Measurements from ENCODE around the gene CSNK1G3. TPM values are rescaled to one million over a fixed set of nuclear protein-coding genes. Genes with fewer than 3 reads are reported as not detected.
"Not testable (repeated sequence)": the region's sequence is repeated elsewhere in the genome, so short reads cannot be mapped to it uniquely, and the experiment has no call there.

The CSNK1G3 gene
- total RNA-seq, 2 experiments from 2014 or later: 26.3 to 33.4 TPM

DNA sequence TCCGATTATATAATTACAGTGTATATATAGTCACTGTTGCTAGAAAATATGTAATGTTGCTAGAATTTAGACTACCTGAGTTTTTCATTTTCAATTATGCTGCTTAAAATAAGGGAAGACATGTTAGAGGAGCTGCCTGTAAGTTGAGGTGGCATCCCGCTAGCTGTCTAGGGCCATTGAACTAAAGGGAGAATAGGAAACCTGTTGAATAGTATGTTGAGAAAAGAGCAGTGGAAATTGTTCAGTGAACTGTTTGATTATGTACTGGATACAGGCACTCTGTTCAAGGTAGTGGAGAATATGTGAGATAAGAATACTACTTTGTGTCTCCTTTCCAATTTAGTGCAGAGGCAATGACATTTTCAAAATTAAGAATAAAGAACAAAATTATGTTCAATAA is 89.6 kb downstream of the CSNK1G3 start:
- CTCF ChIA-PET: no interaction called here
- peaks cover 26% of the 10 kb centered on the region for H3K36me3 Mint-ChIP-seq
- no peak for ATAC-seq
- peaks cover 2% of the 10 kb centered on the region for H3K4me1 Mint-ChIP-seq
- DNase-seq: no peak
- H3K27me3 Mint-ChIP-seq: no peaks in the 10 kb centered on the region
- no peak overlapping the region for H3K4me3 Mint-ChIP-seq
- no peaks in the 10 kb centered on the region for H3K9me3 Mint-ChIP-seq (ENCODE audit: low read depth)
- H3K27ac Mint-ChIP-seq: no peak overlapping the region

- Mint-ChIP-seq H3K27me3 (no peaks in the 10 kb centered on the region), H3K4me3 (no peak overlapping the region), H3K27ac (no peak overlapping the region), H3K36me3 (peaks cover 15% of the 10 kb centered on the region), H3K4me1 (peaks cover 18% of the 10 kb centered on the region), H3K9me3 (ENCODE audit: low read depth) (no peaks in the 10 kb centered on the region)
- ATAC-seq (no peak), DNase-seq (no peak)
- CTCF ChIA-PET: interaction anchor here (0.8 kb wide), 1 partner anchor 182 kb away, joined by 3 read pairs; the partner anchor contains the start of gene CEP120
Observed at GRCh38 chr5:123605822-123606221, 93.8 kb downstream of the CSNK1G3 start.

DNA sequence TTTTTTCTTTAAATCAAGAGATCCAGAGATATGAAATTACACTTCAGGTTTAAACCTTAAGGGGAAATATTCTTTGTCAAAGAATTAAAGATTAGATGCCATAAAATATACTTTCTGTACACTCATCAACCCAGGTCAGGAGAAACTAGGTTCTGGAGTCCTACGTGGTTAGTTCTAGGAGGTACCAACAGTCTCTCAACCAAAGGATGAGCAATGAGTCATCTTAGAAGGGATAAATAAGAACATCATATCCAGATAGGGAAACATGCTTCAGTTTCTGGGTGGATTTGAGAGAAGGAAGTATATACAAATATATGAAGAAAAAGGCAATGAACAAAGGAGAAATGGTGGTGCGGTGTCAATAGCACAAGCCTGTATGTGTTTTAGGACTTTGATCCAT is 98.2 kb downstream of the CSNK1G3 start:
- Mint-ChIP-seq H3K9me3 (ENCODE audit: low read depth) (no peaks in the 10 kb centered on the region), H3K4me1 (peaks cover 19% of the 10 kb centered on the region), H3K36me3 (peaks cover 8% of the 10 kb centered on the region), H3K27ac (no peak overlapping the region), H3K27me3 (no peaks in the 10 kb centered on the region), H3K4me3 (no peak overlapping the region)
- no peak for DNase-seq
- CTCF ChIA-PET: interaction anchor here (0.8 to 2.1 kb wide), 12 partner anchors 13 to 266 kb away, joined by 3 to 11 read pairs (median 3); partner anchors contain the start of gene CEP120
- ATAC-seq: no peak

DNA sequence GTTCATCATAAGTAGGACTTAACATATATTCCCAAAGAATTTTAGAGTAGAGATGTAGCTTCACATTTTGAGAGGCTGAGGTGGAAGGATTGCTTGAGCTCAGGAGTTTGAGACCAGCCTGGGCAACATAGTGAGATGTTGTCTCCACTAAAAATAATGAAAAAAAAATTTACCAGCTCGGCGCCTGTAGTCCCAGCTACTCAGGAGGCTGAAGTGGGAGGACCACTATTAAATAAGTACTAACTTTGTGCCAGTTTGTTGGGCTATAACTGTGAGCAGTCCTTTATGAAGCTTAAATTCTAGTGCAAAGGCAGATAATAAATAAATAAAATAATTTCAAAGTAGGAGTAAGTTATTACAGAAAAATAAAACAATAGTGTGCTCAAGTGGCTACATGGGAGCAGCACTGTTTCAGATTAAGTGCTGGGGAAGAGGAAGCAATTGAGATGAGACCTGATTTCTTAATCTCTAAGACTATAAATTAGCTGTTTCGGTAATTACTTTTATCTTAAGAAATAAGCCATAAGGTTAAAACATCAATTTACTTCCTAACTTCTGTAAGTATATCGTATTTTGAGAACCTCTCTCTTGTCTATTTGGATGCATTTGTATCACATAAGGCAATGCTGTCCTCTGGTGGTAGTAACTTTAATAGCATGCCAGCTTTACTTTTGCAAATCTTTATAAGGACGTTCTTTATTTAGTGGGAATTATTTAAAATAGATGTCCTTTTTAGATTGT is 98.9 kb downstream of the CSNK1G3 start:
- H3K4me1 Mint-ChIP-seq: peaks cover 17% of the 10 kb centered on the region
- H3K4me3 Mint-ChIP-seq: no peak overlapping the region
- H3K36me3 Mint-ChIP-seq: peaks cover 9% of the 10 kb centered on the region
- ATAC-seq: peak; percentile 45
- CTCF ChIA-PET: interaction anchor here (0.6 to 2.1 kb wide), 13 partner anchors 12 to 266 kb away, joined by 3 to 11 read pairs (median 3); partner anchors contain the start of gene CEP120
- no peaks in the 10 kb centered on the region for H3K27me3 Mint-ChIP-seq
- no peak for DNase-seq
- no peaks in the 10 kb centered on the region for H3K9me3 Mint-ChIP-seq (ENCODE audit: low read depth)
- no peak overlapping the region for H3K27ac Mint-ChIP-seq

- peaks cover 17% of the 10 kb centered on the region for H3K4me1 Mint-ChIP-seq
- CTCF ChIA-PET: interaction anchor here (0.6 to 2.1 kb wide), 9 partner anchors 12 to 245 kb away, joined by 3 to 11 read pairs (median 3); partner anchors contain the start of gene CEP120
Observed at GRCh38 chr5:123611406-123611709, 99.4 kb downstream of the CSNK1G3 start.

GRCh38 chr5:123617561-123617960 is 105.6 kb downstream of the CSNK1G3 start:
- DNase-seq (no peak), ATAC-seq (no peak)
- Mint-ChIP-seq H3K27me3 (no peaks in the 10 kb centered on the region), H3K4me1 (no peaks in the 10 kb centered on the region), H3K9me3 (ENCODE audit: low read depth) (no peaks in the 10 kb centered on the region), H3K4me3 (no peak overlapping the region), H3K27ac (no peak overlapping the region), H3K36me3 (peaks cover 18% of the 10 kb centered on the region)
- CTCF ChIA-PET: no interaction called here

More at GRCh38 chr5:123611406-123611709, 99.4 kb downstream of the CSNK1G3 start:
- Mint-ChIP-seq H3K27ac (no peak overlapping the region), H3K27me3 (no peaks in the 10 kb centered on the region), H3K9me3 (ENCODE audit: low read depth) (no peaks in the 10 kb centered on the region), H3K4me3 (no peak overlapping the region), H3K36me3 (peaks cover 9% of the 10 kb centered on the region)
- ATAC-seq (no peak), DNase-seq (no peak)

DNA sequence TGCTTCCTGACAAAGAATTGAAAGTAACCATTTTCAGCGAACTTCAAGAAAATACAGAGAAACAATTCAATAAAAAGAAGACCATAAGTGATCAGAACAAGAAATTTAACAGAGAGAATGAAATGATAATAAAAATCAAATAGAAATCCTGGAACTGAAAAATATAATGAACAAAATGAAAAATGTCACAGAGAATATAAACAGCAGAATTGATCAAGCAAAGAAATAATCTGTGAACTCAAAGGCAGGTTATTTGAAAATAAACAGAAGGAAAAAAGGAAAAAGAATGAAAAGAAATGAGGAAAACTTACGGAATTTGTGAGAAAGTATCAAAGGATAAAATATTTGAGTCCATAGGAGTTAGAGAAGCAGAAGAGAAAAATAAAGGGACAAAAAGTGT is 114.1 kb downstream of the CSNK1G3 start:
- ATAC-seq (no peak), DNase-seq (no peak)
- CTCF ChIA-PET: no interaction called here
- Mint-ChIP-seq H3K4me3 (no peak overlapping the region), H3K36me3 (peaks cover 5% of the 10 kb centered on the region), H3K9me3 (ENCODE audit: low read depth) (peaks cover 22% of the 10 kb centered on the region), H3K27me3 (no peaks in the 10 kb centered on the region), H3K4me1 (no peaks in the 10 kb centered on the region), H3K27ac (no peak overlapping the region)

DNA sequence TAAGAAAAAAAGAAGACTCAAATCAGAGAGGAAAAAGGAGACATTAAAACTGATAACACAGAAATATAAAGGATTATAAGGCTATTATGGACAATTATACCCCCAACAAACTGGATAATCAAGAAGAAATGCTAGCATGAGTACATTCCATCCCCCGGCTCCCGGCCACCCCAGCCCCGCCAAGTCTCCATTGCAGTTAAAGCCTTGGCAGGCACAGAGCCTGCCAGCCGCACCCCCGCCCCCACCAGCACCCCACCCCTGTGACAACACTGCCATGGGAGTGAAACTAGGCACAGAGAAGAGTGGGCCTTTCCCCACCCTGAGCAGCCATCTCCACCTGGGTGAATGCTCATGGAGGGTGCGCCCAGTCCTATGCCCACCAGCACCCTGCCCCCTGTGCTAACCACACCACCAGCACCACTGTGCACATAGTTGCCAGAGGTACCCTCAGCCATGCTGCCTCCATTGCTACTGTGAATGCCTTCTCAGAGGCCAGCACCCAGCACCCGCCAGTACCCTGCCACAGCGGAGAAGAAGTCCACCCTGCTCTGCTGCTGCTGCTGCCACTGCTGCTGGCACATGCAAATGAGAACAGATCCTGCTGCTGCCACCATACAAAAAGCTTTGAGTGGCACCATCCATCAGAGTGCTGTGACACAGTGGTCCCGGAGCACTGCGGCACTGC is 117.0 kb downstream of the CSNK1G3 start:
- Mint-ChIP-seq H3K36me3 (peaks cover 5% of the 10 kb centered on the region), H3K4me1 (no peaks in the 10 kb centered on the region), H3K4me3 (no peak overlapping the region), H3K9me3 (ENCODE audit: low read depth) (peaks cover 19% of the 10 kb centered on the region), H3K27ac (no peak overlapping the region), H3K27me3 (no peaks in the 10 kb centered on the region)
- CTCF ChIA-PET: no interaction called here
- ATAC-seq (no peak), DNase-seq (no peak)

DNA sequence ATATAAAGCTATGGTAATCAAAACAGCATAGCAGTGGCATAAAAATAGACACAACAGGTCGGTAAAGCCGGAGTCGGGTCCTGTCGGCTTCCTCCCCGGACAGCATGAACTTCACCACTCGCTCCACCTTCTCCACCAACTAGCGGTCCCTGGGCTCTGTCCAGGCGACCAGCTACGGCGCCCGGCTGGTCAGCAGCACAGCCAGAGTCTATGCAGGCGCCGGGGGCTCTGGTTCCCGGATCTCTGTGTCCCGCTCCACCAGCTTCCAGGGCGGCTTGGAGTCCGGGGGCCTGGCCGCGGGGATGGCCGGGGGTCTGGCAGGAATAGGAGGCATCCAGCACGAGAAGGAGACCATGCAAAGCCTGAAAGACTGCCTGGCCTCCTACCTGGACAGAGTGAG is 124.0 kb downstream of the CSNK1G3 start:
- Mint-ChIP-seq H3K9me3 (ENCODE audit: low read depth) (peaks cover 5% of the 10 kb centered on the region), H3K27me3 (peaks cover 3% of the 10 kb centered on the region), H3K36me3 (no peaks in the 10 kb centered on the region), H3K4me1 (no peaks in the 10 kb centered on the region), H3K27ac (no peak overlapping the region), H3K4me3 (no peak overlapping the region)
- ATAC-seq: no peak
- CTCF ChIA-PET: no interaction called here
- no peak for DNase-seq

GRCh38 chr5:123637028-123637427 is 125.1 kb downstream of the CSNK1G3 start:
- CTCF ChIA-PET; H3K4me3 Mint-ChIP-seq; H3K27me3 Mint-ChIP-seq; H3K9me3 Mint-ChIP-seq (ENCODE audit: low read depth); DNase-seq; H3K27ac Mint-ChIP-seq; ATAC-seq; H3K4me1 Mint-ChIP-seq; H3K36me3 Mint-ChIP-seq: not testable (repeated sequence)

- H3K4me1 Mint-ChIP-seq: no peaks in the 10 kb centered on the region
- DNase-seq: no peak
- H3K27me3 Mint-ChIP-seq: peaks cover 9% of the 10 kb centered on the region
- H3K4me3 Mint-ChIP-seq: no peak overlapping the region
- ATAC-seq: no peak
- peaks cover 5% of the 10 kb centered on the region for H3K9me3 Mint-ChIP-seq (ENCODE audit: low read depth)
- no peaks in the 10 kb centered on the region for H3K36me3 Mint-ChIP-seq
- CTCF ChIA-PET: no interaction called here
- H3K27ac Mint-ChIP-seq: no peak overlapping the region
Observed at GRCh38 chr5:123639244-123639643, 127.3 kb downstream of the CSNK1G3 start.

DNA sequence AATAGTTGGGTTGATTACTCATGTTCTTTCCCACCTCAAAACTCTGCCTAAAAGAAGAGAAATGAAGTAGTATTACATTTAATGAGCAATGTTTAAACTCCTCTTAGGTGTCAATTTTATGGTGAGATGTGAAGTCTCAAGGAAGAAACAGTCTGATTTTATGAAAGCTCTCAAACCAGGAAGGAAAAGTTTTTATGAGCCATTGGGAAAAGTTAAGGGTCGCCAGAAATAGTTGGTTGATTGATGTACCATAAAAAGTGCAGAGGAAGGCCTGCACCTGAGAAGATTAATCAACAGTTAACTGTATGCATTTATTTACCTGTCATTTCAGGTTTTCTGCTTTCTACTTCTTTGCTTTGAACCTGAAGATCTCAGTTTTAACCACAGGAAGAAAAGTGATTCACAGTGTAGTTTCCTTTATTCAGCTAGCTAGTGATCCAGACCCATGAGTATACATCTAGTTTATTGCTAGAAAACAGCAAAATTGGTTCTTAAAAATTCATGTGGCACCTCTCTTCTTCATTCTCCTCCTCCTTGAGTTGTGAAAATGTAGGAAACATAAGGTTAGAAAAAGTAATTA is 133.1 kb downstream of the CSNK1G3 start:
- H3K4me3 Mint-ChIP-seq: no peak overlapping the region
- CTCF ChIA-PET: no interaction called here

DNA sequence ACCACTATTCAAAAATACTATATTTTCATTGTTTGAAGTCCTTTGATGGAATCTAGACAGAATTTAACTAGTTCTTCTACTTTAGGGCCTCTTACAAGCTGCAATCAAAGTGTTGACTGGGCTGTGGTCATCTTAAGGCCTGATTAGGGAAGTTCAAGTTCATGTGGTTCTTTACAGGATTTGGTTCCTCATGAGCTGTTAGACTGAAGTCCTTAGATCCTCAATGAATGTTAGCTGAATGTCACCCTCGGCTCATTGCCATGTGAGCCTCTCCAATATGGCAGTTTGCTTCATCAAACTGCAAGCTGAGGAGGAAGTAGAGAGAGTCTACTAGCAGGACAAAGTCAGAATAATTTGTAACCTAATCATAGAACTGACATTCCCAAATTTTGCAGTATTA is 135.1 kb downstream of the CSNK1G3 start:
- CTCF ChIA-PET: no interaction called here
- no peaks in the 10 kb centered on the region for H3K4me1 Mint-ChIP-seq
- no peak for ATAC-seq
- DNase-seq: no peak
- H3K36me3 Mint-ChIP-seq: no peaks in the 10 kb centered on the region
- no peak overlapping the region for H3K4me3 Mint-ChIP-seq
- peaks cover 2% of the 10 kb centered on the region for H3K9me3 Mint-ChIP-seq (ENCODE audit: low read depth)
- H3K27me3 Mint-ChIP-seq: peaks cover 12% of the 10 kb centered on the region
- no peak overlapping the region for H3K27ac Mint-ChIP-seq

More for the DNA sequence above, 133.1 kb downstream of the CSNK1G3 start:
- DNase-seq: no peak
- Mint-ChIP-seq H3K27ac (no peak overlapping the region), H3K36me3 (no peaks in the 10 kb centered on the region), H3K27me3 (peaks cover 15% of the 10 kb centered on the region), H3K9me3 (ENCODE audit: low read depth) (peaks cover 2% of the 10 kb centered on the region), H3K4me1 (no peaks in the 10 kb centered on the region)
- no peak for ATAC-seq

DNA sequence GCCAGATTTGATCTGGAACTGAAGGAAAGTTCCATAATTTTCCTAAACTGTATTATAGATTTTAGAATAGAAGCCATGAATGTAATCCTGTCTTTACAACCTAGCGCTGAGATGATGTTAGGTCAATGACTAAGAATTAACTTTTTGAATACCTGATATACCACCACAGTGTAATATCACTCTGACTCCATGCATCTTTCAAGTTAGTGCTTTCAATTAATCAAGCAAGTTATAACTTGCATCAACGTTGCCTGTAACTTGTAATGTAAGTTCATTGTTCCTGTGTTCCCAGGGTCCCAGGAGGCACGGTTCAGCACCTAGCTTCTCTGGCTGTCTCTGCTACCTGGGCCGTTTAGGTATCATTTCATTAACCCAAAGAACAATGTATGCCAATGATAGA is 139.3 kb downstream of the CSNK1G3 start:
- CTCF ChIA-PET: no interaction called here
- DNase-seq (no peak), ATAC-seq (no peak)
- no peaks in the 10 kb centered on the region for H3K4me1 Mint-ChIP-seq
- peaks cover 3% of the 10 kb centered on the region for H3K27me3 Mint-ChIP-seq
- no peak overlapping the region for H3K27ac Mint-ChIP-seq
- H3K9me3 Mint-ChIP-seq (ENCODE audit: low read depth): peaks cover 2% of the 10 kb centered on the region
- no peaks in the 10 kb centered on the region for H3K36me3 Mint-ChIP-seq
- no peak overlapping the region for H3K4me3 Mint-ChIP-seq
